Measurements from ENCODE around the gene ABCB6.

ABCB6 gene

DNA sequence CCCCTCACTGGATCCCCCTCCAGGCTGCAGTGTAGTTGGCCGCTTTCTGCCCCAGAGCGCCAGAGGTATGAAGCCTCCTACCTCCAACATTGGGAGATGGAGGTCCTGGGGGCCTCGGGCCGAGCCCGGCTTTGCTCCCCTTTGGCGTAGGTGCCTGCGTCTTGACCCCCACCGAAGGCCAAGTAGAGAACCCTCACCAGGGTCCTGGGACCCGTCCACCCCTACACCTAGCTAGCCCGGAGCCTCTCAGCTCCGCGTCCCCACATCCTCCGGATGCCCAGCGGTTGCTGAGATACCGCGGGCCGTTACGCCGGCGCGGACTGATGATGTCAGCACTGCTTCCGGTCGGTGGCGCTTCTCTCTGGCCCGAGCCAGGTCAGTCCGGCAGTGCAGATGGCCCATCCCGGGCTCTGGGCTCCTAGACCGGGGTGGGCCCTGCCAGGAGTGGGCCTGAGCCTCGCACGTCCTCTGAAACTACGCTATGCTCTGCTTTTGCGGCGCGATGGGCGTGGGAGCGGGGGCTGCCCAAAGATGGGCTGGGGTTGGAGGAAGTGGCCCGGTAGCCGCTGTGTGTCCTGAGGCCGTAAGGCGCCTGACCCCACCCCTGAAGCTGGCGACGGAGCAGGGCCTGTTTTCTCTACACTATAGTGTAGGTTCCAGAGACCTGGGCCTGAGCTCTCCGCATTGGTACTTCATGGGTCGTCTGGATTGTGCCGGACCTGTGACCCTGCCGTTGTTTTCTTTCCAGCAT is 26.6 kb upstream of the ABCB6 start, which contains the start of the genes GLB1L and STK16:
TSS of gene GLB1L (minus strand) at position 297 of the 751 bp plus-strand sequence. CDS start 1,871 bp downstream, outside the sequence.
TSS of gene STK16 (plus strand) at position 332 of the 751 bp plus-strand sequence. CDS start 521 bp downstream, outside the sequence.
- peak; percentile 94 for DNase-seq (ENCODE audit: low spot score)

DNA sequence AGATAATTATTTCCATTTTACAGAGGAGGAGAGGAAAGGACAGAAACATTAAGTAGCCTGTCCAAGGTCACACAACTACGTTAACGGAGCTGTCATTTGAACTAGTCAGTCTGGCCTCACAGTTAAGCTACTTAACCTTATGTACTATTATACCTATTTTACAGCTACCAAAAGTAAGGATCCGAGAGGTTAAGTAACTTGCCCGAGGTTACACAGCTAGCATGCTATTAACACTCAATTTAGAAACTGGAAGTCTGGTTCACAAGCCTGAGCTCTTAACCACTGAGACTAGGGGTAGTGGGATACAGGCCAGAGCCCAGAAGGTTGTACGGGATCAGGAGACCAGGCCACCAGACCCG is 26.0 kb upstream of the ABCB6 start:
- no peak for DNase-seq (ENCODE audit: low spot score)

DNA sequence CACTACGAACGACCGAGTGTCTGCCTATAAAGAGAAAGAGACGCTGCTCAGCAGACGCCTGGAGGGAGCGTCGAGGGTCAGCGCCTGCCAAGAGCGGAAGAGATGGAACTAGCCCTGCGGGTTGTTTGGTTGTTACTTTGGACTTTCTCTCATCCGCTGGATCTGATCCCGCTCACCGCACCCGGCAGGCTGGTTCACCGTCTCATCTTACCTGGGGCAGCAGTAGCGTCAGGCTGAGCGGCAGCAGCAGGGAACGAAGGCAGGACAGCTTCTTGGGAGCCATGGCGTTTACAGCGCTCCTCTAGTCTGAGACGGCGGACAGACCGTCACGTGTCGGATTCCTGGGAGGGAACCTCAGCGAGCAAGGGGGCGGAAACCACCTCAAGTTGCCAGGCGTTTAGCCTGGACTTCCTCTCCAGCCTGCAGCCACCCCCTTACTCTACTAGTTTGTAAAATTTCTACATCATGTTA is 24.6 kb upstream of the ABCB6 start:
- no peak for DNase-seq (ENCODE audit: low spot score)

DNA sequence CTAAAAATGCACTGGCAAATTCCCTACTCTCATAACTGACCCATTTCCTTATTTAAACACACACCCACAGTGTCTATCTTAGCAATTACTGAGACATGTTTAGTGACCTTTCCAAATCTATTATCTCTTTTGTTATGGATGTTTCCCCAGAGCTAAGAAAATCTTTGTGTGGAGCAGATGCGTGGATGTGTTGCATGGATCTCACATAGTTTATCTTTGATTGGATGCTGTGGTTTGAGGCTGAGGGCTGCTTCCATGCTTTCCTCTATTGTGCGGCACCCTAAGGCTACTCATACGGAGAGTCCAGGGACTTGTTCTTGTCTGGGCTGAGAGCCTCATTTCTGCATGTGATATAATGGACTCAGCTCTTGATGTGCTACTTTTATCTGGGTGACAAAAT is 15.6 kb upstream of the ABCB6 start:
- DNase-seq (ENCODE audit: low spot score): no peak

DNA sequence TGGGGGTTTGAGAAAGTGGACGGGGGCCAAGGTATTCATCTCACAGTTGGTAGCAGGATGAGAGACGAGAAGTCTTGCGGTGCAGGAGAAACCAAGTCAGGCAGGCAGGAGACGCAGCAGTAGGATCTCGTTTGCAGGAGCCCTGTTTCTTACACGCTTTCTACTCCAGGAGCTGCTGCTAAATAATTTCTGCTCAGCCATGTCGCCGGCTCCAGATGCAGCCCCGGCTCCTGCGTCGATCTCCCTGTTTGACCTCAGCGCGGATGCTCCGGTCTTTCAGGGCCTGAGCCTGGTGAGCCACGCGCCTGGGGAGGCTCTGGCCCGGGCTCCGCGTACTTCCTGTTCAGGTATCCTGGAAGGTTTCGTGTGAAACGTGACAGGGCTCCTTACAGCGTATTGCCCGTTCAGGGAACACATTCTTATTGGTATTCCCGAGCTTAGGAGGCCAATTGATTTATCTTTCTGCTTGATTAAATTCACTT is 11.3 kb upstream of the ABCB6 start:
- DNase-seq (ENCODE audit: low spot score): no peak

DNA sequence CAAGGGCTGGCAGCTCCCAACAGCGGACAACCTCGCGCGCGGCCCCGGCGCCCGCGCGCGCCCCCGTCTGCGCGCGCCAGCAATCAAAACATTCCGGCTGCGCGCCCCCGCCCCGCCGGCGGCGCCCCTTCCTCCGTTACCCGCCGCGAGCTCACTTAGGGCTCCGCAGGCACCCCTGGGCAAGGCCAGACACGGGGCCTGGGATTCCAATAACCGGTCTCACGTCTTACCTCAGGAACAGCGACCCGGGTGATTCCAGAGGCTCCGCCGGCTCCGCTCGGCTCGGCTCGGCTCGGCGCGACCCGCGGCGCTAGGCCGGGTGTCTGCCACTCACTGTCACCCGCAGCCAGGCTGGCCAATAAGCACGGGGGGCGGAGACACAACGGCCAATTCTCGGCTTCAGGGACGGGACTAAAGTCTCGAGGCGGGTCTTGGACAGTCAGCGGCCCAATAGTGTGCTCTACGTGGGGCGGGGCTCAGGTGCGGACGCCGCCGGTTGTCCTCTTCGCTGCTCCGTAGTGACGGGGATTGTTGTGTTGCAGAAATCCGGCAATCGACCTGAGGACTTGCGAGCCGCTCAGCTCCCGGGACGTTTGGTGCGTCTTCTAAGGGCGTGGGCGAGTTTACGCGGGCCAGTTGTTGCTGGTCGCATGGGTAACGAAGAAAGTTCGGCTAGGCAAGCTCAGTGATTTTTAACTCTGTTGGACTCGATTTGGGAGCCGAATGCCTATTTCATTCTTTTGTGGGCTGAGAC is 10.7 kb upstream of the ABCB6 start, which contains the start of the genes ANKZF1 and ATG9A:
TSS of gene ANKZF1 (plus strand) at position 502 of the 754 bp plus-strand sequence. CDS start 452 bp downstream, outside the sequence.
TSS of gene ATG9A (minus strand) at position 332 of the 754 bp plus-strand sequence. CDS start 1,612 bp downstream, outside the sequence.
- peak; percentile 100 for DNase-seq (ENCODE audit: low spot score)

DNA sequence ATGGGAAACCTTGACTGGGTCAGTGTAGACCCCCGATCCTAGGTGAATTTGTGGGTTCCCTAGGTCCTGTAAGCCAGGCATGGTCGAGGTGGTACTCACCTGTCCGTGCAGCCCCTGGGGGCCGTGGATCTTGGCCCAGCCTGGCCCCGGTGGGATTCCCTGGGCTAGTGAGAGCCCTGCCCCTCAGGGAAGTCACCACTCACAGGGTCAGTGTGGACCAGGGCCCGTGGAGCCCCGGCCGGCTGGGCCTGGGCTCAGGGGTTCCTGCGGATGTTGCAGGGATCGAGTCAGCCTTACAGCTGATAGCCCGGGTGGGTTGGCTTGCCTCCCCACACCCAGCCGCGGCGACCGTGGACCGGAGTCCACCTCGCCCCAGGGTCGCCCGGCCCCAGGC is 10.2 kb upstream of the ABCB6 start:
- no peak for DNase-seq (ENCODE audit: low spot score)

DNA sequence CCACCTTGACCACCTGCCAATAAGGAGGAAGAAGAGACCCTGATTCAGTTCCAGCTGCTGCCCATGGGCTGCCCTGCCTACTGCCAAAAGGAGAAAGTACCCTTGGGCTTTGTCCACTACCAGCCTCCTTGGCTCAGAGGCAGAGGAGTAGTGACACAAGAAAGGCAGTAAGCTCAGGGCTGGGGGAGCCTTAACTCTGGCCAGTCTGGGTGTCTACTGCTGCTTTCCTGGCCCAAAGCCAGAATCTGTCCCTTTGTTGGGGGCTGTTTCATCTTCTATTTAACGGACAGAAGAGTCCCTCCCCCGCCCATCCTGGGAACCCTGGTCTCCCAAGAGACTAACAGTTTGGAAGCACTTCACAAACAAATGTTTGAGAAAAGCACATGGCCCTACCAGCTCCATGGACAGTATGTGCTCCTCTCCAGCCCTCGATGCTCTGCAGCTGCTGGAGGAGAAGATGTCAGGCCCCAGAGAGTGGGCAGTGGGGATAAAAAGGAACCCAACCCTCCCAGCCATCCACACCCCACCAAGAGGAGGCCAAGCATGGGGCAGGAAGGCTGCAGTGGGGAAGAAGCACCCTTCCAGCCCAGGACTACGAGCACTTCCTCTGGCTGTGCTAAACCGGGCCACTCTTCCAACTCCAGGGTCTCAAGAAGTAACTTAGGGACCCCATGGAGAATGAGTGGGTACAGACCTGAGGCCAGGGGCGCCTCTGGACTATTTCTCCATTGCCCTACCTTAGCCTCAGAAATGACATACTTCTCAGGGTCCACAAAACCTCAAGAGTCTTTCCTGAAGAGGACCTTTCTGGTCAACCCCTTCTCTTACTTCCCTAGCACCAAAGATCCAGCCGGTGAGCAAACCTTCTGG is 9.5 kb upstream of the ABCB6 start:
- DNase-seq (ENCODE audit: low spot score): no peak

DNA sequence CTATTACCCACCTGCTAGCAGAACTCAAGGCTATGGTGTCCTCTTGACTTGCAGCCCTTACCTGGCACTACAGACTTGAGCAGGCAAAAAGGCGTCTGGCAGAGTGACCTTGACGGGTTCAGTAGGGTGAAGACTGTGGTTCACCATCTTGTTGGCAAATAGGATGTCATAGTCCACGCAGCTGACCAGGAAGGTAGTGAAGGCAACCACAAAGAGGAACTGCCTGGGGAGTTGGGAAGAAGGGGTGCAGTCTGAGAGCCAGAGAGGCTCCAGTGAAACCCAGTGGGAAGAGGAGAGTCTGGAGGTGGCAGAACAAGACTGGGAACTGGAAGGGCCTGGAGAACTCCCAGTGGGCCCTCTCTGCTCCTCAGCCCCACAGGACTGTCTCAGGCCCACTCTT is 6.6 kb upstream of the ABCB6 start:
- DNase-seq (ENCODE audit: low spot score): no peak

DNA sequence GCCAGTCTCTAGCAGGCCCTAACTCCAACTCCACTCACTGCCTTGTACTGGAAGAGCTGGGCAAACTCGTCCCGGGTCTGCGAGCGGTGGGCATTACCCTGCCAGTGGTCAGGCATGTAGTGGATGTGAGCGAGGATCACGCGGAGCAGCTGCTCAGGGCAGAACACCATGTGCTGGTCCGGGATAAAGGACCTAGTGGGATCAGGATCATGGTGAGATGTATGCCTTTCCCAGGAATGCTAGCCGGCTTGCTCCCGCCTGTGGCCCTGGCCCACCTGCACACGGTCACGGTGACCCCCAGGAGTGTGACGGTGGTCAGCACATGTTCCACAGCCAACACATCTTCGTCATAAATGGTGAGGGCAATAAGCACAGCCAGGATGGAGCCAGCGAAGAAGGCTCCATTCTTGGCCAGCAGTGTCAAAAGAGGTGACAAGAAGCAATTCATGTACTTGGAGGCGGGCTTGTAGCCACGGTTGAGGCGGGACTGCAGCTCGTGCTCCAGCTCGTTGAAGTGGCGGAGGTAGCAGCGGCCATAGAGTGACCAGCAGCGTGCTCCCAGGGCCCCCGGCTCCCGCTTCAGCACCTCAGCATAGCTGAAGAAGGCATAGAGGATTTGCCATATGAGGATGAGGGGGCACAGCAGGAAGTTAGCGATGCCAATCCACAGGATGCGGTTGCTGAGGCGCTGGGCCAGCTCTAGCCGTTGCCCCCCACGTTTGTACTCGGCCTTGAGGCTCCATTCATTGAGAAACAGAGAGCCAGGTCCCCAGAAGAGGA is 5.3 kb upstream of the ABCB6 start:
- DNase-seq (ENCODE audit: low spot score): no peak

DNA sequence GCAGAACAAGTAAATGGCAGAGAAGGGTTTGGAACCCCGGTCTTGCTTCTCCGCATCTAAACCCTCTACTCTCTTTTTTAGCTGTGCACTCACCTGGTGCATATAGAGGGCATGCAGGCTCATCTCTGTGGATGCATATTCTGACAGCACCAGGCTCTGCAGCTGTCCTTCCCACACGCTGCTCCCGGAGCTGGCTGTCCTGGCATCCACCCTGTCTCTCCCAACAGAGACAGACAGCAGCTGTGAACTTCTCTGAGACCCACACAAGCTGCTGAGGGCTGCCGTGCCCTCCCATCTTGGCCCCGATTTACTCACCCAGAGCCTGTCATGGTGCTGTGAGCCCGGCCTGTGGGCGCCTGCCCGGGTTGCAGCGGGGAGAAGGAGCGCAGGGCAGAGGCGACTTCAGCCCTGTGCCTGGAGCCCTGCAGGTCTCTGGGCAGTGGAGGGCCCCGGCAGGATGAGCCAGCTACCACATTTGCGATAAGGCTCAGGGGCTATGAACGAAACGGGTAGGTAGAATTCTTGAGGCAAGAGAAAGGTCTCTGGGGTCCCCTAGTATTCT is 3.3 kb upstream of the ABCB6 start:
- peak; percentile 48 for DNase-seq (ENCODE audit: low spot score)

DNA sequence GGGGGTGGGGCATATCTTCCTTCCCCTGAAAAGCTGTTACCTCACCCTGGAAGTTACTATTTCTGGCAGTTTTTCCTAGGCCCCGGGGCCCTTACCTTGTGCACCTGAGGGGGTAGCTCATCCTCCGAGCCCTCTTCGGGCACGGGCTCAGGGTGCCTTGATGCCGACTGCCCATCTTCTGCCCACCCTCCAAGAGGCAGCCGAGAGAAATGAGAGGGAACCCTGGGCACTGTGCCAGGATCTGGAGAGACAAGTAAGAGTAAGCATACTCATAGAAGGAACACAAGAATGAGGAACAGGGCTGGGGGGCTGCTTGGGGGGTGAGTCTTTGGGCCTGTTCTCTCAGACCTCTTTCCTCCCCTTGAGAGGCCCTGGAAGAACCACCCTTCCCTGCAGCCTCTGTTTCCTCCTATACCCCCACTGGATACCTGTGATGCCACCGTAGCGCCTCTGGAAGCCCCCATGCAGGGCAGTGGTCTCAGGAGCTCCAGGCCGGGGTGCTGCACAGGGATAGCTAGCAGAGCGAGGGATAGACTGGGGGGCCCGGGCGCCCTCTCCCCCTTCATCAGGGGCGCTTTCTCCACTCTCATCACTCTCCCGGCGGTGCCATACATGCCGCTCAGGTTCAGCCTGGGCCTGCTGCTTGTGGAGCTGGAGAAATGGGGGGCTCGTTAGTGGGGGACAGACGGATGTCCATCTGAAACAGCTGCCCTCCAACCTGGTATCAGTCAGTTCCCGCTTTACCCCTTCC is 2.1 kb upstream of the ABCB6 start:
- no peak for DNase-seq (ENCODE audit: low spot score)

DNA sequence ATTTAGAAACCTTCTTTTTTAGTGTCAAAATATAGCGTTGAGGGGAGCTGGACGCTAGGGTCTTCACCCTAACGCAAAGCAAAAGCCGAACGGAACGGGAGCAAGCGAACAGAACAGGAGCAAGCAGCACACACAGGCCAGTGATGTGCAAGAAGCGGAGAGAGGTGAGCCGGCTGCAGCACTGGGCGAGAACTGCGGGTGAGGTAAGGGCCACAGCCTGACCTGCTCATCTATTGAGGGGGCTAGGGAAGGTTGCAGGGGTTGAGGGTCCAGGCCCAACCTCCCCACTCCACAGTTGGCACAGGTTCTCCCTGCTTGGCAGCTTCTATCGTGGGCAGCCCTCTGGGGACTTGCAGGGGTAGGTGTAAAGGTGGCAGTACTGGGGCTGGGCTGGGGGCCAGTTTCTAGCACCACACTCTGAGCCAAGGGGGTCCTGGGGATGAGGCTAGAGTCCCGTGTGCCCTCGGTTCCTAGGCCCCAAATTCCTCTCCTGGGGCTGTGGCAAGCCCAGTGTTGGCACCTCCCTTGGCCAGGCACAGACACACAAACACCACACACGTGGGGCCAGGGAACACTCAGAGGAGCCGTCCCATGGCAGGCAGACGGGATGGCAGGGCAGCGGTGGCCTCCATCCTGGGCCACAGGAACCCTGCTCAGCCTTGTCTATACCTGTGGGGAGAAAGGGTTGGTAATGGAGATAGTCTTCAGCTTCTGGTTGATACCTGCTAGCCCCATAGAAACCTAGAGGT is 1.2 kb upstream of the ABCB6 start:
- no peak for DNase-seq (ENCODE audit: low spot score)

DNA sequence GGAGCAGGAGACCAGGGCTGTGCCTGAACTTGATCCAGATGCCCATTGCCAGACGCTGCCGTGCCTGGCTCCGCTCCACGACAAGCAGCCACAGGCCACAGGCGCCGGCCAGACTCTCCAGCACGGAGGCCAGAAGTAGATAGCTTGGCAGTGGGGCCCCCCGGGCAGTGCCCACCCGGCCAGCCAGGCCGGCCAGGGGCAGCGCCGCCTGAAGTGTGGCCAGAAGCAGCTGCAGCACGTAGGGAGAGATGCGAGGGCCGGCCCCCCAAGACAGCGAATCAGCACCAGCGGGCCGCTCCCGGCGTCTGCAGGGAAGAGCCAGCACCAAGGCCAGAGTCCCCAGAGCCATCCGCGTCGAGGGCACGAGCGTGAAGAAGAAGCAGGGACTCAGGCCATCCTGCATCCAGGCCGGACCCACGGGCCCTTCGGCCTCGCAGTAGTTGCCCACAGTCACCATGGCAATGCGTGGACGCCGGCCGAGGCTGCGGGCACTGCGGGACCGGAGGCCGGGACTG is 484 bp downstream of the ABCB6 start:
- DNase-seq (ENCODE audit: low spot score): peak; percentile 72

DNA sequence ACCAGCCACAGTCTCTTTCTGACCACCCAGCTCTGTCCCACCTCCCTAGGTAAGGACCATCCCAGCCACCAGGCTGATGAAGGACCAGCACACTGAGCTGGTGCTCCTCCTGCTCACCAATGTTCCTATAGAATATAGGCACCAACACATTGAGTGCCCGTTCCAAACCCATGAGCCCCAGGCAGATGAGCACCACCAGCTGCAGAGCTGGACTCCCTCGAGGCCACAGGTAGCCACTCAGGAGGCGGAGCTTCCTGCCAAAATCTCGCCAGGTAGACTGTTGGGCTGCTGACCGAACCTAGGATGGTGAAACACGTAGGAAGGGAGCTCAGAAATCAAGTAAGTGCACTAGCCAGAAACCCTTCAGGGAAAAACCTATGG is 2.2 kb downstream of the ABCB6 start:
- DNase-seq (ENCODE audit: low spot score): no peak

DNA sequence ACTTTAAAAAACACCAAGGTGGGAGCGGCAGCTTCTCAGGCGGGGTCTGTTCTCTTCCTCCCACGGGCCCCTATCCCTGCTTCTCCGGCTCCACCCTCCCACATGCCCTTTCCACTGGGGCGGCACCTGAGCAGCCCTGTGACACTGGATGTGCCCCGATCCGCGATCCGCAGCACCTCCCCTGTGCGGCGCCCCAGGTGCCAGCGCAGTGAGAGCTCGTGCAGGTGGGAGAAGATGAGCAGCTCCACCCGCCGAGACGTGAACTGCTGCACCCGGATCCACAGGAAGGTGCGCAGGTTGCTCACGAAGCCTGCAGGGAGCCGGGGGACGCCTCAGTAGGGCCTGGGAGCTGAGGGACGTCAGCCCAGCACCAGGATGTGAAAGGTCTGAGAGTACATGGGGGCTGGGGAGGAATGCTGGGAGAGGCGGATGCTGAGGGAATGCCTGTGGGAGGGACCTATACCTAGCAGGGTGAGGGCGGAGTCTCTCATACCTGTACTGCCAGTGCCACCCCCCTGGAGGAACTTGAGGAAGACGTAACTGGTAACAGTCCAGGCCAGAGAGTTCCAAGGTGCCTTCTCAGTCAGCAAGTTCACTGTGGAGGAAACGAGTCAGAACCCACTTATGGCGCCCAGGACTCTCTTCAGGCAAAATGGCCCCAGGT is 2.8 kb downstream of the ABCB6 start:
- no peak for DNase-seq (ENCODE audit: low spot score)

DNA sequence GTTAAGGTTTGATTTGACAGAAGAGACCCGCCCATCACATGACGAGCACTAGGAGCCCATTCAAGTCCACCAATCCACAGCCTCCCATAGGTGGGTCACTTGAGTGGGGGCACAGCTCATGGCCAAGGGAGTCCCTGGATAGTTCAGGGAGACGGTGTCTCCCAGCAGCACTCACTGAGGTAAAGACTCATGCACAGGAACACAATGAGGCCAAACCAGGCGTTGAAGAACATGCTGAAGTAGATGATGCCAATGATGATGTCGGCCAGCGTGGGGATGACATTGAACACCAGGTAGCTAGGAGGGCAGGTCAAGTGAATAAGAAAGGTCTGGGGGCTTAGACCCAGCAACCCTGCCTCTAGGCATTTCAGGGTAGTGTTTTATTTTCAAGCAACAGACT is 4.0 kb downstream of the ABCB6 start:
- DNase-seq (ENCODE audit: low spot score): no peak

DNA sequence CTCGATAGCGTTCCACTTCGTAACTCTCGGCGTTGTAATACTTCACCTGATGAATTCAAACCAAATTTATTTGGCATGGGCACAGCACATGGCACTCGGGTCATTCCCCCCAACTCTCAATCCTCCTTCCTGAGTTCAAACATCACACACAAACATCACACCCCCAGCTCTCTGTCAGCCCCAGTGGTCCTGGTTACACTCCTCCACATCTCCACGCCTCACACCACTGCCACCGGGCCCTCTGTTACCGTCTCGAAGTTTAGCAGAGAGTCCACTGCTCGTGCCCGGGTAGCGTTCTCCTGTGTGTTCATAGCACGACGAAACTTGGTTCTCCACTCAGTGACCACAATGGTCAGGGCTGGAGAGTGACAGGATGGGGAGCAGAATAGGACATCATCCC is 4.6 kb downstream of the ABCB6 start:
- DNase-seq (ENCODE audit: low spot score): no peak

All from Ammon's horn (tissue), 1 donor.